ENCODE measurements around the gene SUN1.
"Not testable (repeated sequence)": the region's sequence is repeated elsewhere in the genome, so short reads cannot be mapped to it uniquely, and the experiment has no call there.

Gene SUN1

GRCh38 chr7:921581-922333 is 89.5 kb downstream of the SUN1 start:
- no peak for TF ChIP-seq CTCF (IDR thresholded peaks at IDR 0.05; ENCODE audit: insufficient read depth, low read length, missing control alignments)
- ChIA-PET POLR2A (no interaction called here), CTCF (no interaction called here)
- H3K4me3 ChIP-seq (ENCODE audit: low read depth, low read length): no peak overlapping the region
- no peak for DNase-seq (ENCODE audit: low read depth, low spot score)

GRCh38 chr7:922334-923107 is 90.2 kb downstream of the SUN1 start:
- CTCF ChIA-PET: no interaction called here
- POLR2A ChIA-PET: no interaction called here
- no peak overlapping the region for H3K4me3 ChIP-seq (ENCODE audit: low read depth, low read length)
- TF ChIP-seq CTCF (IDR thresholded peaks at IDR 0.05; ENCODE audit: insufficient read depth, low read length, missing control alignments): no peak
- no peak for DNase-seq (ENCODE audit: low read depth, low spot score)

- no peak for TF ChIP-seq CTCF (IDR thresholded peaks at IDR 0.05; ENCODE audit: insufficient read depth, low read length, missing control alignments)
- ChIA-PET CTCF (interaction anchor here (0.7 kb wide), 1 partner anchor 69 kb away, joined by 3 read pairs; no protein-coding TSS in a partner anchor), POLR2A (no interaction called here)
- DNase-seq (ENCODE audit: low read depth, low spot score): no peak
- no peak overlapping the region for H3K4me3 ChIP-seq (ENCODE audit: low read depth, low read length)
Observed at GRCh38 chr7:923108-924041, 91.1 kb downstream of the SUN1 start.

- DNase-seq (ENCODE audit: low read depth, low spot score); H3K4me3 ChIP-seq (ENCODE audit: low read depth, low read length); POLR2A ChIA-PET: not testable (repeated sequence)
- CTCF ChIA-PET: interaction anchor here (0.6 kb wide), 1 partner anchor 14 kb away, joined by 3 read pairs; no protein-coding TSS in a partner anchor
Observed at GRCh38 chr7:924042-924441, 91.8 kb downstream of the SUN1 start.

Measured in AG04449 (cell line).